Choroid plexus epithelial cell (primary cell): Measurements from ENCODE around the gene PSMB2.

ENCODE experiments used
- DNase-seq: peaks from one replicate; pipeline ENCODE4 v3.0.0-alpha.2; 2010; ENCODE audit warnings: low read depth
- H3K4me3 ChIP-seq: 2 replicates; pipeline ENCODE4 v1.5.1; 2011; ENCODE audit warnings: low read depth, mild to moderate bottlenecking, control low read depth, low read length, moderate library complexity
- CTCF ChIP-seq: conservative IDR thresholded peaks from 2 replicates; pipeline ENCODE4 v1.5.1; 2011; ENCODE audit warnings: low read depth, mild to moderate bottlenecking, control low read depth, inconsistent platforms, low read length, moderate library complexity

PSMB2 gene

GRCh38 chr1:35623832-35624231 lies 17.5 kb downstream of the PSMB2 start:
- no peak for TF ChIP-seq CTCF
- no peak overlapping the region for H3K4me3 ChIP-seq
- no peak for DNase-seq

- DNase-seq = no peak
- no peak for TF ChIP-seq CTCF
- H3K4me3 ChIP-seq = no peak overlapping the region
Observed at GRCh38 chr1:35622510-35623178, 18.7 kb downstream of the PSMB2 start.

- TF ChIP-seq CTCF = no peak
- no peak overlapping the region for H3K4me3 ChIP-seq
- no peak for DNase-seq
Observed at GRCh38 chr1:35619237-35620121, 21.8 kb downstream of the PSMB2 start.

- no peak for DNase-seq
- TF ChIP-seq CTCF = no peak
- H3K4me3 ChIP-seq = no peak overlapping the region
Observed at GRCh38 chr1:35615440-35615839, 25.9 kb downstream of the PSMB2 start.

GRCh38 chr1:35611655-35612054 lies 29.7 kb downstream of the PSMB2 start:
- TF ChIP-seq CTCF = no peak
- no peak overlapping the region for H3K4me3 ChIP-seq
- DNase-seq = no peak

- peak; percentile 62 for DNase-seq
- TF ChIP-seq CTCF = no peak
- H3K4me3 ChIP-seq = no peak overlapping the region
Observed at GRCh38 chr1:35605867-35606182, 35.5 kb downstream of the PSMB2 start.
